MM.1S (cell line): ENCODE measurements around the gene C10orf67.

ENCODE experiments used
- CTCF ChIP-seq: fragments of 300-600 bp; sonication (generic); IDR thresholded peaks from 2 replicates; pipeline ENCODE4 v1.5.1; 2016; ENCODE audit warnings: antibody characterized with exemption, low read length, mixed read lengths
- EZH2 ChIP-seq: fragments of 300-600 bp; sonication (generic); optimal IDR thresholded peaks from 2 replicates; pipeline ENCODE3; 2017; ENCODE audit warnings: low read depth, mild to moderate bottlenecking, antibody characterized with exemption, low read length, mixed read lengths

GRCh38 chr10:23197416-23197861 is 147.2 kb downstream of the C10orf67 start:
- no peak for TF ChIP-seq CTCF
- TF ChIP-seq EZH2, result no peak
